HUES6 (cell line): ENCODE measurements around the gene IFI30.

Experiments
- H3K27ac ChIP-seq: 2 replicates; pipeline ENCODE4 v1.7.0; 2013; ENCODE audit warnings: low read depth, mild to moderate bottlenecking, low read length, inconsistent platforms
- H3K27me3 ChIP-seq: 2 replicates; pipeline ENCODE4 v1.6.1; 2013; ENCODE audit warnings: low read length; ENCODE audit not compliant: control insufficient read depth, insufficient read depth
- H3K36me3 ChIP-seq: 2 replicates; pipeline ENCODE4 v1.6.1; 2013; ENCODE audit warnings: low read length; ENCODE audit not compliant: control insufficient read depth, insufficient read depth
- H3K4me1 ChIP-seq: 2 replicates; pipeline ENCODE4 v1.6.1; 2013; ENCODE audit warnings: low read length; ENCODE audit not compliant: control insufficient read depth, insufficient read depth
- H3K4me3 ChIP-seq: 2 replicates; pipeline ENCODE4 v1.5.1; 2013; ENCODE audit warnings: low read depth, low read length
- H3K9ac ChIP-seq: one replicate; pipeline ENCODE4 v1.6.1; 2013; ENCODE audit warnings: mild to moderate bottlenecking, low read length
- H3K9me3 ChIP-seq: 2 replicates; pipeline ENCODE4 v1.6.1; 2013; ENCODE audit warnings: low read depth, low read length; ENCODE audit not compliant: control insufficient read depth, insufficient read depth

Gene IFI30

GRCh38 chr19:18173572-18174288 is at the start of gene IFI30:
Gene IFI30 (plus strand): TSS chr19:18173813. CDS start chr19:18173842, 29 bp downstream.
- no peaks in the 10 kb centered on the region for H3K9me3 ChIP-seq
- peaks cover 21% of the 10 kb centered on the region for H3K36me3 ChIP-seq
- peak within 1 kb of the TSS; percentile 61 for H3K9ac ChIP-seq
- H3K4me1 ChIP-seq: peaks cover 9% of the 10 kb centered on the region; the same call in 1 of the 2 replicates
- peak within 1 kb of the TSS; percentile 69 for H3K4me3 ChIP-seq
- H3K27me3 ChIP-seq: peaks cover 16% of the 10 kb centered on the region
- no peak within 1 kb of the TSS for H3K27ac ChIP-seq

GRCh38 chr19:18123819-18124218 is 49.8 kb upstream of the IFI30 start:
- Histone ChIP-seq H3K9me3 (no peaks in the 10 kb centered on the region), H3K9ac (no peak overlapping the region), H3K4me3 (no peak overlapping the region), H3K36me3 (peaks cover 37% of the 10 kb centered on the region), H3K4me1 (peaks cover 14% of the 10 kb centered on the region), H3K27me3 (no peaks in the 10 kb centered on the region; the same call in 1 of the 2 replicates), H3K27ac (no peak overlapping the region)

DNA sequence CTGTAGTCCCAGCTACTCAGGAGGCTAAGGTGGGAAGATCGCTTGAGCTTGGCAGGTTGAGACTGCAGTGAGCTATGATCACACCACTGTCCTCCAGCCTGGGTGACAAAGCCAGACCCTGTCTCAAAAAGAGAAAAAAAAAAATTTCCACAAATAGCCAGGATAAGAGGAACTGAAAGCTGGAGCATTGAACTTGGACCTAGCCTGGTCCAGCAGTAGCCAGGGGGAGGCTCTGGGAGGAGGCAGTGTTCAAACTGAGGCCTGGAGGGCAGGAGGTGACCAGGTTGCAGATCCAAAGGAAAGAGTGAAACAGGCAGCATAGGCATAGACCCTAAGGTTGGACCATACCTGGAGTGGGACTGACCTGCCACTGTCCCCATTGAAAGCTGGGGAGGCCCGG is 47.5 kb upstream of the IFI30 start:
- H3K9ac ChIP-seq: no peak overlapping the region

DNA sequence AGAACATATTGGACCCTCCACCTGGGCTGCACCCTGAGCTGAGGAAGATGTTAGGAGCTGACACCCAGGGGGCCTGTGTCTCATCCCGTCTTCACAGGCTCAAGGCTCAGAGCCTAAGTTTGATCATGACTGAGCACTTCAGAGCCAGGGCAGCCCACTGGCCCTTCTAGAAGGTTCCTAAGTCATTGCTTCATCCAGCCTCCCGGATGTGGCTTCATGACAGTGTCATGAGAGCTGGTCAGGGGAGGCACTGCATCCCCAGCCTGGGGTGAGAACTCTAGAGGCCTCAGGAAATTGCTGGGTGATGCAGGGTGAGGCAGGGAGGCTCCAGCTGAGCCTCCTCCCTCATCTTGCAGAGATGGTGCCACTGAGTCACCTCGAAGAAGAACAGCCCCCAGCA is 45.6 kb upstream of the IFI30 start:
- no peaks in the 10 kb centered on the region for H3K9me3 ChIP-seq
- H3K4me3 ChIP-seq: no peak overlapping the region
- H3K36me3 ChIP-seq: peaks cover 58% of the 10 kb centered on the region
- H3K27me3 ChIP-seq: no peaks in the 10 kb centered on the region
- no peak overlapping the region for H3K9ac ChIP-seq
- H3K27ac ChIP-seq: no peak overlapping the region
- H3K4me1 ChIP-seq: no peaks in the 10 kb centered on the region

More for the DNA sequence above, 47.5 kb upstream of the IFI30 start:
- Histone ChIP-seq H3K27me3 (no peaks in the 10 kb centered on the region), H3K36me3 (peaks cover 52% of the 10 kb centered on the region), H3K4me3 (no peak overlapping the region), H3K27ac (no peak overlapping the region), H3K4me1 (no peaks in the 10 kb centered on the region), H3K9me3 (no peaks in the 10 kb centered on the region)

DNA sequence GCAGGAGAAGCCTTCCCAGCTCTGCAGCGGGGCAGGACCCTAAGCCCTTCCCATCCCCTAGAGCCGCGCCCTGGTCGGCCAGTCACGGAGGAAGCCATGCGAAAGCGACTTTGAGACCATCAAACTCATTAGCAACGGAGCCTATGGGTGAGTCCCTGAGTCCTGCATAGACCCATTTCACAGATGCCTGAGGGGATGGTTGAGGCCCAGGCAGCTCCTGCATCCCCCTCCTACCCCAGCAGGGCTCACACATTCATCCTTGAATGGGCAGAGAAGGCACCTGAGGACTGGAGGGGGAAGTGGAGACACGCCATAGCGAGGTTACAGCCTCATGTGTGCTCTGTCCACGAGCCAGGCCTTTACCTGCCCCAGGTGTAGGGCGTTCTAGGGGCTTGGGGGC is 44.8 kb upstream of the IFI30 start:
- H3K9me3 ChIP-seq: no peaks in the 10 kb centered on the region
- H3K4me1 ChIP-seq: no peaks in the 10 kb centered on the region
- no peak overlapping the region for H3K4me3 ChIP-seq
- no peak overlapping the region for H3K9ac ChIP-seq
- H3K27me3 ChIP-seq: no peaks in the 10 kb centered on the region
- H3K36me3 ChIP-seq: peaks cover 52% of the 10 kb centered on the region
- H3K27ac ChIP-seq: no peak overlapping the region

GRCh38 chr19:18130523-18131242 is 42.9 kb upstream of the IFI30 start:
- no peak overlapping the region for H3K27ac ChIP-seq
- no peaks in the 10 kb centered on the region for H3K9me3 ChIP-seq
- no peaks in the 10 kb centered on the region for H3K27me3 ChIP-seq
- H3K36me3 ChIP-seq: peaks cover 49% of the 10 kb centered on the region
- no peak overlapping the region for H3K9ac ChIP-seq
- H3K4me1 ChIP-seq: no peaks in the 10 kb centered on the region
- H3K4me3 ChIP-seq: no peak overlapping the region

GRCh38 chr19:18131841-18132596 is 41.6 kb upstream of the IFI30 start:
- Histone ChIP-seq H3K9ac (no peak overlapping the region), H3K4me3 (no peak overlapping the region), H3K4me1 (no peaks in the 10 kb centered on the region), H3K27me3 (no peaks in the 10 kb centered on the region), H3K36me3 (peaks cover 55% of the 10 kb centered on the region), H3K27ac (no peak overlapping the region), H3K9me3 (no peaks in the 10 kb centered on the region)

DNA sequence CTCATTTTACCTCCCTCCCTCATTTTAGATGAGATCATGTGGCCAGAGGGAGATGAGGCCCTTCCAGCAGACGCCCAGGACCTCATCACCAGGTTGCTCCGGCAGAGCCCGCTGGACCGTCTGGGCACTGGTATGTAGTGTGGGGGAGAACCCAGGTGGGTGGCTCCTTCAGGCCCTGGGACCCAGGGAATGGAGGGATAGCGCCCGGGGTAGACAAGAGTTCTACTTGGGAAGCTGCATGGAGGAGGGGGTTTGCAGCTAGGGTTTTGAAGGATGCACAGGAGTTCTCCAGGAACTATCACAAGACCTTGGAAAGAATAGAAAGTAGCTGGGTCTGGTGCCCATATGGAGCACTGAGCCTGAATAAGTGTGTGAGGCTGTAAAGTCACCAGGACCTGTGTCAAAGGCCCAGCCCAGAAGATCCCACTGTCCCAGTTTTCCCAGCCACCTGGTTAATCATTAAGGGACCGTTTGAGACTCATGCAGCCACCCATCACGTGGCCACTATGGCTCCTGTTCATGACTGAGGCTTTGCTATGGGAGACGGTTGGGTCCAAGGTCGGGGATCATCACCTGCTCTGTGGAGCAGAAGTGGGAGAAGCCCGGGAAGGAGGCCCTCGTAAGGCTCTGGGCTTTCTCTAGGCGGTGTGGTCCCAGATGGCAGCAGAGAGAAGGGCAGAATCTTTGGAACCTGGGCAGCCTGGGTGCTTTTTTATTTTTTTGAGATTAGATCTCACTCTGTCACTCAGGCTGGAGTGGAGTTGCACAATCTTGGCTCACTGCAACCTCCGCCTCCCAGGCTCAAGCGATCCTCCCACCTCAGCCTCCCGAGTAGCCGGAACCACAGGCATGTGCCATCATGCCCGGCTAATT is 37.7 kb upstream of the IFI30 start:
- no peak overlapping the region for H3K9ac ChIP-seq
- no peak overlapping the region for H3K27ac ChIP-seq
- H3K27me3 ChIP-seq: no peaks in the 10 kb centered on the region
- H3K4me3 ChIP-seq: no peak overlapping the region
- H3K4me1 ChIP-seq: no peaks in the 10 kb centered on the region
- peaks cover 51% of the 10 kb centered on the region for H3K36me3 ChIP-seq
- H3K9me3 ChIP-seq: no peaks in the 10 kb centered on the region

DNA sequence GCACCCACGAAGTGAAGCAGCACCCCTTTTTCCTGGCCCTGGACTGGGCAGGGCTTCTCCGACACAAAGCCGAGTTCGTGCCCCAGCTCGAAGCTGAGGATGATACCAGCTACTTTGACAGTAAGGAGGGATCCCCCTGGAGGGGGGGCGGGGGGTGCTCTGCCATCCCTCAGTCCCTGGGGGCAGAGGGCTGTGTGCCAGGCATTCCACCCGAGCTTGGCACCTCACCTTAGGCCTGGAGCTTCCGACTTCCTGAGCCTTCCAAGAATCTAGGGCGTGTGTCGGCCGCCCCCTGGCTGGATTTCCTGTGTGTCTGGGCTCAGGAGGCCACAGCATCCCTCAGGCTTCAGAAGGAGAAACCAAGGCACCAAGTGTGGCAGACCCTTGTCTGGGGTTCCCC is 36.4 kb upstream of the IFI30 start:
- no peak overlapping the region for H3K27ac ChIP-seq
- no peaks in the 10 kb centered on the region for H3K27me3 ChIP-seq
- H3K9me3 ChIP-seq: no peaks in the 10 kb centered on the region
- H3K4me3 ChIP-seq: no peak overlapping the region
- H3K9ac ChIP-seq: no peak overlapping the region
- H3K4me1 ChIP-seq: no peaks in the 10 kb centered on the region
- H3K36me3 ChIP-seq: peaks cover 51% of the 10 kb centered on the region

- H3K4me1 ChIP-seq: no peaks in the 10 kb centered on the region
- H3K27ac ChIP-seq: no peak overlapping the region
- no peak overlapping the region for H3K9ac ChIP-seq
- no peaks in the 10 kb centered on the region for H3K27me3 ChIP-seq
- H3K4me3 ChIP-seq: no peak overlapping the region
- peaks cover 47% of the 10 kb centered on the region for H3K36me3 ChIP-seq
- H3K9me3 ChIP-seq: no peaks in the 10 kb centered on the region
Measured at GRCh38 chr19:18137657-18138339, 35.8 kb upstream of the IFI30 start.
